HG02852 (cell line): ENCODE results near the gene TCN2.
"Not testable (repeated sequence)": the region's sequence is repeated elsewhere in the genome, so short reads cannot be mapped to it uniquely, and the experiment has no call there.

Experiments
- ATAC-seq: cut with Tn5 transposase; IDR thresholded peaks from one replicate; pipeline ENCODE4 v1.9.1; 2021; ENCODE audit warnings: mild to moderate bottlenecking, moderate library complexity; ENCODE audit not compliant: unreplicated experiment

Gene TCN2

DNA sequence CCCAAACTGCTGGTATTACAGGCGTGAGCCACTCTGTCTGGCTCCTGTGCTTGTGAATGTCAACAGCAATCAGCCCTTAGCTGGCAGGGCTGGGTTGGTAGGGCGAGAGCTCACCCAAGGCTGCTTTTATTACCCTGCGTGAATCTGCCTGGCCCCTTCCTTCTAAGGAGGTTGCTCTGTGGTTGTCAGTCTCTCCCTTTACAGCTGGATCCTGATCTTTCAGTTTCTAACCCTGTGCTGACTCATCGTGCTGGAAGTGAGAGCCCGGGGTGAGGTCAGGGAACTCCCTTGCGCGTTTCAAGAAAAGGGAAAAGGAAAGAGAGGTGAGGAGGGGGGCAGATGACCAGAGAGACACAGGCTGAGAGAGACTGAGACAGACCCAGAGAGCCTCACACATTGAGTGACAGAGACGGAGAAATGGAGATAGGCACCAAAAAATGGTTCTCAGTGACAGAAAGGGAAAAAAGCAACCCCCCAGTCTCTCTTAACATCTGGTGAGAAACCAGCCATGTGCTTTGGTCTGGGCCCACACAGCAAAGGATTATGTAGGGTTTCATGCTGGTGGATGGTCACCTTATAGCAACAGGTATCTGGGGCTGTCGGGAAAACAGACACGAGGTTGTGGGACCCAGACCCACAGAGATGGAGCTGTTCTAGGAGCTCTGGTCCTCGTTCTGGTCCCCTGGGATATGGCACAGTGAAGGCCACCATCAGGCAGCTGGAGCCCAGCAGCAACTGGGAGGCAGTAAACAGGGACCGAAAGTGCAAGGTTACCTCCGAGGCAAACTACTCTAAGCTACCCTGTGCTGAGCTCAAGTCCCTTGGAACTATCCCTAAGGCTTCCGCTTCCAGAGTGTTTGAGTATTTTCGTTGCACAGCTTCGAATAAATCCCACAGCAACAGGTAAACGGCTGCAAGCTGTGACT lies 2.5 kb downstream of the TCN2 start:
- peak; percentile 39 for ATAC-seq

DNA sequence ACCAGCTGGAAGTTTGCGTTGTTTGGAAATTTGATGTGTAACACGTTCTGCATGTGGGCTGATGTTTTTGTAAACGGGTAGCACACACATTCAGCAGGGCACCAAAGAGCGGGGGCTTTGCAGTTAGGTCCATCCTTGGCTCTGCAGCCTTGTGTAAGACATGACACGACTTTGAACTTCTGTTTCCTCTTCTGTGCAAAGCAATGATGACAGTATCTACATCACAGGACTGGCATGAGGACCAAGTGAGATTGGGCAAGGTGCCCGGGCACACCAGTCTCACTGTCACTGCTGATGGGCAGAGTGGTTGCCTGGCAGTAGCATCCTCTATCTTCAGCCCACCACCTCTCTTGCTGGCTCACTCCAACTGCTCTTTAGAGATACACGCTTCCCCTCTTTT lies 3.3 kb downstream of the TCN2 start:
- no peak for ATAC-seq

DNA sequence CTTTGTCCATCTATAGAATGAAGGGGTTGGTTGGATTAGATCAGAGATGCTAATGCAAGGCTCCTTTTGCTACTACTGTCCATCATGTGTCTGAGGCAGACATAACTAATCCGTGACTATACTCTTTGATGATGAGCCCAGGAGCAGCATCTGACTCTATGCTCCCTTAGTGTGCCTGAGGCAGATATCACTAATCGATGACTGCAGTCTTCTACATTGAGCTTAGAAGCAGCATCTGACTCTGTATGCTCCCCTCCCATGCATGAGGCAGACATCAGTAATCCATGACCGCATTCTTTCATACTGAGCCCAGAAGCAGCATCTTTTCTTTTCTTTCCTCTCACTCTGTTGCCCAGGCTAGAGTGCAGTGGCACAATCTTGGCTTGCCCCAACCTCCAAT lies 4.2 kb downstream of the TCN2 start:
- no peak for ATAC-seq

DNA sequence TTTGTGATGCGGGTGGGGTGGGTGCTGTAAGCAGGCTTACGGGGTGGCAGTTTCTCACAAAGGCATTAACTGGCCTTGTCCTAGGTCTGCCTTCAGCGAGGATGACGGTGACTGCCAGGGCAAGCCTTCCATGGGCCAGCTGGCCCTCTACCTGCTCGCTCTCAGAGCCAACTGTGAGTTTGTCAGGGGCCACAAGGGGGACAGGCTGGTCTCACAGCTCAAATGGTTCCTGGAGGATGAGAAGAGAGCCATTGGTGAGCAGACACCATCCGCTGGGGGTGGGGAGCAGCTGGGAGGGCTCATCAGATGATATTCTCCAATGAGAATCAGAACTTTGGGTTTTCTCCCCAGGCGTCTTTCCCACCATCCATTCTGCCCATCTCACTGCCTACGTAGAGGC lies 5.8 kb downstream of the TCN2 start:
- no peak for ATAC-seq

DNA sequence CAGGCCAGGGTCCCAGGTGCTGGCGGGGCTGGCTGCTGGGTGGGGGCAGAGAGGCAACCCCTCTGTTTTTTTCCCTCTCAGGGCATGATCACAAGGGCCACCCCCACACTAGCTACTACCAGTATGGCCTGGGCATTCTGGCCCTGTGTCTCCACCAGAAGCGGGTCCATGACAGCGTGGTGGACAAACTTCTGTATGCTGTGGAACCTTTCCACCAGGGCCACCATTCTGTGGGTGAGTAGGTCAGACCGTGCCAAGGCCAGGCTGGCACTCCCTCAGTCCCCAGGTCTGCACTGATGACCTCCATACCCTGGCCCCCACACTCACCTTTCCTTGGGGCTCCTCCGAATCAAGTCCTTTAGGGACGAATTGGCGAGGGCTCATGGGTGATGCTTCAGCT lies 7.3 kb downstream of the TCN2 start:
- ATAC-seq, result no peak

DNA sequence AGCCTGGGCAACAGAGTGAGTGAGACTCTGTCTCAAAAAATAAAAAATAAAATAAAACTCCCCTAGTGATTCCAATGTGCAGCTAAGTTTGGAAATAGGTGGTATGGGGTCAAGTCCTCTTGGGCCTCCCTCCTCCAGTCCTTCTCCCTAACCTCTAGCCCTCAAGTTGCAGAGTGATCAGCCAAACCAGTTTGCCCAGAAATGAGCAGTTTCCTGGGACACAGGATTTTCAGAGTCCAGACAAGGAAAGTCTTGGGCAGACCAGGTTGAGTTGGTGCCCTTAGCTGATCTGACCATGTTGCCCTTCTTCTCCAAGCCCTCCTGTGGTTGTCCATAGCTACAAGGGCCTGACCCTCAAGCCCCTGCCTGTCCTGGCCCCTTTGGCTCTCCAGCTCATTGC lies 7.9 kb downstream of the TCN2 start:
- ATAC-seq, result no peak

DNA sequence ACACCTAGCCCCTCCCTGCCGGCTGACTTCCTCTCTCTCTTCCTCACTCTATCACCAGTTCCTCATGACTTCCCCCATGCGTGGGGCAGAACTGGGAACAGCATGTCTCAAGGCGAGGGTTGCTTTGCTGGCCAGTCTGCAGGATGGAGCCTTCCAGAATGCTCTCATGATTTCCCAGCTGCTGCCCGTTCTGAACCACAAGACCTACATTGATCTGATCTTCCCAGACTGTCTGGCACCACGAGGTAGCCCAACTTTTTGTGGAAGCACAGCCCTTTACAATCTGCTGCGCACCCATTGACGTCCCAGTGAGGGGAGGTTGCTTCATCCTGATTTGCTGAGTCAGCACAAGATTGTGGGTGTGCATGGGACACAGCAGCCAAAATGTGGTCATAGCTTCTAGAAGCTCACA lies 8.6 kb downstream of the TCN2 start:
- no peak for ATAC-seq

DNA sequence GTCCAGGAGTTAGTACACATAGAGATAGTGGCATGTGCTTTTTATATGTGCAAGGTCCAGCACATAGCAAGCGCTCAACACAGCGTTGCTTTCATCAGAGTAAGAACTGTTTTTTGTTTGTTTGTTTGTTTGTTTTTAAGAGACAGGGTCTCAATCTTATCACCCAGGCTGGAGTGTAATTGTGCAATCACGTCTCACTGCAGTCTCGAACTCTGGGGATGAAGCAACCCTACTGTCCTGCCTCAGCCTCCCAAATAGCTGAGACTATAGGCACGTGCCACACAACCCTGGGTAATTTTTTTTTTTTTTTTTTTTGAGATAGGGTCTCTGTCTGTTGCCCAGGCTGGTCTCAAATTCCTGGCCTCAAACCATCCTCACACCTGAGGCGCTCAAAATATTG lies 10.8 kb downstream of the TCN2 start:
- ATAC-seq, result no peak

DNA sequence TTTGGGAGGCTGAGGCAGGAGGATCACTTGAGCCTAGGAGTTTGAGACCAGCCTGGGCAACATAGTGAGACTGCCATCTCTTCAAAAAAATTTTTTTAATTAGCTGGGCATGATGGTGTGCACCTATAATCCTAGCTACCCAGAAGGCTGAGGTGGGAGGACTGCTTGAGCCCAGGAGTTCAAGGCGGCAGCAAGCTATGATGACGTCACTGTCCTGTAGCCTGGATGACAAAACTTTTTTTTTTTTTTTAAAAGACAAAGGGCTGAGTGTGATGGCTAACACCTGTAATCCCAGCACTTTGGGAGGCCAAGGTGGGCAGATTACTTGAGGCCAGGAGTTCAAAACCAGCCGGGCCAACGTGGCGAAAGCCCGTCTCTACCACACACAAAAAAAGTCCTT lies 12.9 kb downstream of the TCN2 start:
- ATAC-seq, result not testable (repeated sequence)

DNA sequence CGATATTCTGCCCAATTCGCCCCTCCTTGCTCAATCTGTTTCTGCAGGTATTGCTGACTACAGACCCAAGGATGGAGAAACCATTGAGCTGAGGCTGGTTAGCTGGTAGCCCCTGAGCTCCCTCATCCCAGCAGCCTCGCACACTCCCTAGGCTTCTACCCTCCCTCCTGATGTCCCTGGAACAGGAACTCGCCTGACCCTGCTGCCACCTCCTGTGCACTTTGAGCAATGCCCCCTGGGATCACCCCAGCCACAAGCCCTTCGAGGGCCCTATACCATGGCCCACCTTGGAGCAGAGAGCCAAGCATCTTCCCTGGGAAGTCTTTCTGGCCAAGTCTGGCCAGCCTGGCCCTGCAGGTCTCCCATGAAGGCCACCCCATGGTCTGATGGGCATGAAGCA lies 19.4 kb downstream of the TCN2 start:
- ATAC-seq, result no peak

DNA sequence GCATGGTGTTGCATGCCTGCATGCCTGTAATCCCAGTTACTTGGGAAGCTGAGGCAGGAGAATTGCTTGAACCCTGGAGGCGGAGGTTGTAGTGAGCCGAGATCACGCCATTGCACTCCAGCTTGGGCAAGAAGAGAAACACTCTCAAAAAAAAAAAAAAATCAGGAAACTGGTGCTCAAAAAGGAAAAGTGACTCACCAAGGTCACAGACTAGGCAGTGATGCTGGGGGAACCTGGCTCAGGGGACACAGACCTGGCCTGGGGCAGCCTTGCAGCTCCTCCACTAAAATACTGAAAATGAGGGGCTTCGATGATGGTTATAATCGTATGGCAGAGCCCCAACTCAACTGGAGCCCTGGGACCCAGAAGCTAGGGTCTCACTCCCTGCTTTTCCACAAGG lies 20.5 kb downstream of the TCN2 start:
- ATAC-seq, result no peak

DNA sequence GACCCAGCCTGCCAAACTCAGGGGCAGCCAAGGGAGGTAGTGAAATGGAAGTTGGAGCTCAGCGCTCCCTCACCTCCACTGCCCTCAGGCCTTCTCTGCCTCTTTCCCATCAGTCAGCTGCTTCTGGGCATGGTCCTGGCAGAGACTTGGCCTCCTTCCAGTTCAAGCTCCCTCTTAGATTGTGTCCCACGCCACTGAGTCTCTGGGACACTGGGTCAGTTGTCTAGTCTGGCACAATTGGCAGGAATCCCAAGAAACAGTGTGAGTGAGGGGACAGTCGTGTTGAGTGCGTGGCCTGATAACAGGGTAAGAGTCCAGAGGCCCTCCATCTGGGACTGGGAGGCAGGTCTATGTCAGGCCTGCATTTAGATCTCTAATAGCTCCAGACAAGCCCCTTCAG lies 21.5 kb downstream of the TCN2 start:
- no peak for ATAC-seq

DNA sequence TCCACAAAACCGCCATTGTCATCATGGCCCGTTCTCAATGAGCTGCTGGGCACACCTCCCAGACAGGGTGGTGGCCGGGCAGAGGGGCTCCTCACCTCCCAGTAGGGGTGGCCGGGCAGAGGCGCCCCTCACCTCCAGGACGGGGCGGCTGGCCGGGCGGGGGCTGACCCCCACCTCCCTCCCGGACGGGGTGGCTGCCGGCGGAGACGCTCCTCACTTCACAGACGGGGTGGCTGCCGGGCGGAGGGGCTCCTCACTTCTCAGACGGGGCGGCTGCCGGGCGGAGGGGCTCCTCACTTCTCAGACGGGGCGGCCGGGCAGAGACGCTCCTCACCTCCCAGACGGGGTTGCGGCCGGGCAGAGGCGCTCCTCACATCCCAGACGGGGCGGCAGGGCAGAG lies 24.5 kb downstream of the TCN2 start:
- ATAC-seq, result not testable (repeated sequence)

DNA sequence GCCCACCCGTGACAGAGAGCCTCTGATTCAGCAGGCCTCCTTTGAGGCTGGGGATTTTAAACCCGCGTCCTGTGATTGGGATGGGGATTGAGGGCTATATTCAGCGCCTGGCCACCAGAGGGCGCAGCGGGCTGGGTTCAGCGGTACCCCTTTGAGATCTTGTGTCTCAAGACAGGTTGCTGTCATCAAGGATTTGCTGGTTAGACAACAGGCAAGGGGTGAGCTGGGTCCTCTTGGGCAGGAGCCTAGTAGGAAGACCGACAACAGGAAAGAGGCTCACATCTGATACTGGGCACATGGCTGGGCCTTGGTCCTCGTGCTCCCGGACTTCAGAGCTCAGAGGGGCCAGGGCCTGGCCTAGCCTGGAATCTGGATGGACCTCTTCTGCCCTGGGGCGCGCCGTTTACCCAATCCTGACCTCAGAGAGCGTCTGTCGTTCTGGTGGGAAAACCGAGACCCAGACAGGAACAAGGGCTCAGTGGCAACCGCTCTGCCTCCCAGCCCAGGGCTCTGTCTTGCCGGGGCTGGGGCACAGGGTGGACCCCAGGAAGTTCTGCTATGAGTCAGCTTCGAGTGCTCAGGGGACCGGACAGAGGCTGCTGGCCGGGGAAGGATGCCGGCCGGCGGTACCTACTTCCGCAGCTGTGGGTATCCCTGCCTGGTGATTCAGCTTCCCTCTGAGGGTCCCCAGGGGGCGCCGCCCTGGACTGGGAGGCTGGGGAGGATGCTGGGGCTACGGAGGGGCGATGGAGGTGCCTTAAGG lies 27.7 kb downstream of the TCN2 start:
- ATAC-seq, result peak; percentile 40

DNA sequence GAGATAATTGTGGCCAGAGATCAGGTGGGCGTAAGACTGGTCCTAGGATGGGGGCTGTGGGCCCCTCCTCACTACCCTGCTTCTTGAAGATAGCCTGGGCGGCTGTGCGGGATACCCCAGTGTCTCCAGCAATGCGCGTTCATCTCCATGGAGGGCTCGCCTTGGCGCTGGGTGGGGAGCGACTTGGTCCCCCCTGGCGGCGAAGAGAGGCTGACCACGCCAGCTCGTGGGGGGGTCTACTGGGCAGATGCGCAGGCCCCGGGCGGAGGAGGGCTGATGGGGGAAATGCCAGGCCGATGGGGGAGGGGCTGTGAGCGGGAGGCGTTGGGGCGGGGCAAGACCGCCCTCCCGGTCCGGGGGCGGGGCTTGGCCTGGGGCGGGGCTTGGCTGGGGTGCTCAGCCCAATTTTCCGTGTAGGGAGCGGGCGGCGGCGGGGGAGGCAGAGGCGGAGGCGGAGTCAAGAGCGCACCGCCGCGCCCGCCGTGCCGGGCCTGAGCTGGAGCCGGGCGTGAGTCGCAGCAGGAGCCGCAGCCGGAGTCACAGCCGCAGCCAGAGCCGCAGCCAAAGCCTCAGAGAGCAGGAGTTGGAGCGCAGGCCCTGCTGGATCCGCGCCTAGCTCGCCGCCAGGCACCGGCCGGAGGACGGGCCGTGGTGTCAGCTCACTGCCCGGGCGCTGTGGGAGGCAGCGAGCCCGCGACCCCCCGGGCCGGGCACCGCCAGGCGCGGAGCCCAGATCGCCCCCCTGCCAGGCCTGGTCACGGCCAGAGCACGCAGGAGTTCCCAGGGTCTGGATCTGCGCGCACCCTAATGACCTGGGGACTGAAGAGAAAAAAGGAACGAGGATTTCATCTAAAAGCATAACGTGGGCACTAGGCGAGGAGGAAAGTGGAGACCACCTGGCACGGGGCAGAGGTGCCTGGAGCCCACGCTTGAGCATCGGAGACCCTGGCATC lies 28.6 kb downstream of the TCN2 start, which contains the start of gene SLC35E4:
TSS of gene SLC35E4 (plus strand) at position 509 of the 953 bp plus-strand sequence. CDS start 670 bp downstream, outside the sequence.
- ATAC-seq, result peak; percentile 73

DNA sequence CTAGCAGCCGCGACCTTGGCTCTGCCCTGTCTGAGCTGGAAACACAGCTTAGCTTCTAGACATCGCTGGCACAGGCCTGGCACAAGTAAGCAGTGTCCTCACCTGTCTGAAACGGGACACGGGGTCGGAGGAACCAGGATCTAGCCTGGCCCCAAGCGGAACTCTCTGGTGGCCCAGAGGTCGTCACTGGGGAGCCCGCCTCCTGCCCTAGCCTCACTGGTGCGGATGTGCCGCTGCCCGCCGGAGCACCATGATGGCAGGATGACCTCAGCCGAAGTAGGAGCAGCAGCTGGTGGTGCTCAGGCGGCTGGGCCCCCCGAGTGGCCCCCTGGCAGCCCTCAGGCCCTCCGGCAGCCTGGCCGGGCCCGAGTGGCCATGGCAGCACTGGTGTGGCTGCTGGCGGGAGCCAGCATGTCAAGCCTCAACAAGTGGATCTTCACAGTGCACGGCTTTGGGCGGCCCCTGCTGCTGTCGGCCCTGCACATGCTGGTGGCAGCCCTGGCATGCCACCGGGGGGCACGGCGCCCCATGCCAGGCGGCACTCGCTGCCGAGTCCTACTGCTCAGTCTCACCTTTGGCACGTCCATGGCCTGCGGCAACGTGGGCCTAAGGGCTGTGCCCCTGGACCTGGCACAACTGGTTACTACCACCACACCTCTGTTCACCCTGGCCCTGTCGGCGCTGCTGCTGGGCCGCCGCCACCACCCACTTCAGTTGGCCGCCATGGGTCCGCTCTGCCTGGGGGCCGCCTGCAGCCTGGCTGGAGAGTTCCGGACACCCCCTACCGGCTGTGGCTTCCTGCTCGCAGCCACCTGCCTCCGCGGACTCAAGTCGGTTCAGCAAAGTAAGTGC lies 29.5 kb downstream of the TCN2 start:
- no peak for ATAC-seq

DNA sequence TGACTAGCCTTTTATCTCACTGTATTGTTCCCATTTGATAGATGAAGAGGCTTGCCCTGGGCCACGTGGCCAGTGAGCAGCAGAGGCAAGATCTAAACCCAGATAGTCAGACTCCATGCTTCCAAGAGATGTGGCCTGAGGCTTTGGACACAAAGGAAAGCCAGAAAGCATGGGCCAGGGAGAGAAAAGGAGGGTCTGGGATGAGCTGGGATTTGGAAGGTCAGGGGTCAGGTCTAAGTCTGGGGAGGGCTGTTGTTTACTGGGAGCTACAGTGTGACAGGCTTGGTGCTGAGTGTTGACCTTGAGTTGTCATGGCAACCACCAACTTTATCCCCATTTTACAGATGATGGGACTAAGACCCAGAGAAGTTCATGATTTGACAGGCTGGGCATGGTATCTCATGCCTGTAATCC lies 30.7 kb downstream of the TCN2 start:
- no peak for ATAC-seq

DNA sequence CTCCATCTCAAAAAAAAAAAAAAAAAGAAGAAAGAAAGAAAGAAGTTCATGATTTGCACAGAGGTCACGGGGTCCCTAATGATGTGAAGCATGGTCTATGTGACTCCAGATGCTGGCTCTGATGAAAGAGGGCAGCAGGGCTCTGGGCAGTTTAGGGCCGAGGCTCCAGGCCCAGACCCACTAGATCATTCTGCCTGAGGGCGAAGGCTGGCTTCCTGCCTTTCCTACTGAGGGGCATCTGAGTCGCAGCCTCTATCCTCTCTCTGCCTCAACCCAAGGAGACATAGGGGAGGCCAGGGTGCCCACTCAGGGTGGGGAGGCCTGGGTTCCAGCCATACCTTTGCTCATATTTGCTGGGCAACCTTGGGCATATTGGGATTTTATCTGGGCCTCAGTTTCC lies 33.4 kb downstream of the TCN2 start:
- no peak for ATAC-seq

DNA sequence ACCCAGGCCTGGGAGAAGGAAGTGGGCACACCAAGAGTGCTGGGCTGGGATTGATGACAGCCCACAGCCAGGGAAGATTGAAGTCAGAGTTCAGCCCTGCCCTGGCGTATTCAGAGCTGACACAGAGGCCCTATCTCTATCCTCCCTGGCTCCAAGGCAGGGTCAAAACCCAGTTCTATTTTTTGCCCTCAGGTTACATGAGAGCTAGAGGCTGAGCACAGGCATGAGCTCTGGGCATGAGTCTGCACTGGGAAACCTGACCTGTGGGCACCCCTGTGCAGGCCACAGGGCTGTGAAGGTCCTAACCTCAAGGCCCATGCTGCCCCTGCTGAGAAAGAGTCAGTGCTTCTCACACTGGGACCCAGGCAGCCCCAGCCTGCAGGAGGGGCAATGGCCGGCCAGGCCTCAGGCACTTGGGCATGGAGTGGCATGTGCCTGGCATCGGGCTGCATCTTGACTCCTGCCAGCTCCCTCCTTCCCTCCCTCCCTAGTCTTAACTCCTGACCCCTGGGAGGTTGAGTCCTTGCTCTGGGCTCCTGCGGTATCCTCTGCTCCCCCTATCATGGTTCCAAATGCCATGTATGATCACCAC lies 34.0 kb downstream of the TCN2 start:
- ATAC-seq, result no peak
